H54 (cell line): ENCODE measurements around the gene GADL1.

Experiments
- DNase-seq: peaks from one replicate; pipeline ENCODE4 v3.0.0; 2011; ENCODE audit warnings: low spot score, mixed read lengths; ENCODE audit not compliant: insufficient read length
- FAIRE-seq: peaks from 3 replicates; lab custom pipeline; 2011; peaks lifted over from hg19 to GRCh38; lab: Jason Lieb, UNC
- POLR2A ChIP-seq: IDR thresholded peaks from 2 replicates; pipeline ENCODE4 v1.6.1; 2011; ENCODE audit warnings: low read depth, mild to moderate bottlenecking, low read length

Gene GADL1

GRCh38 chr3:30912301-30912700 is 17.8 kb upstream of the GADL1 start:
- FAIRE-seq (no peak), DNase-seq (no peak)
- no peak for TF ChIP-seq POLR2A

DNA sequence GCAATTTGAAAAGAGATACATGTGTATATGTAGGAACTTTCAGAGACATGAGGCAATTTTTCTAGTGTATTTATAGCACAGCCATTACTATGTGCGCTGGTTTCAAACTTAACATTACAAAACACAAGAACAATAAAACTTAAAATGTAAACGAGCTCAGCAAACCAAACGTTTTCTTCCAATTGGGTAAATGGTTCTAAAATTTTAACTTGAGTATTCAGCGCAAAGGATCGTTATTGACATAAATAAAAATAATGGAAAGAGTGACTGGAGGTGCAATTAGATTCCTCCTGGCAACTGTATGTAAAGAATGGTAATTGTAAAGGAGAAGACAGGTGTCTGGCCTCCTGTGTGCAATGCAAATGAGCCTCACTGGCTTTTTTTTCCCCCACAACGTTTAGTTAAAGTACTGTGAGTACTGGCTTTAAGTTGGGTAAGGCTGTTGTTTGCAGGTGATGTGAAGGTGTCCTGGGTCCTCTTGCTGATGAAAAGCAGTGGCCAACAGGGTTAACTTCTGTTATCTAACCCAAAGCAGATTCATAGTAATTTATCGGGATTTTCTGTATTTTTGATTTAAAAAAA is 14.1 kb upstream of the GADL1 start:
- no peak for TF ChIP-seq POLR2A
- FAIRE-seq (no peak), DNase-seq (no peak)

DNA sequence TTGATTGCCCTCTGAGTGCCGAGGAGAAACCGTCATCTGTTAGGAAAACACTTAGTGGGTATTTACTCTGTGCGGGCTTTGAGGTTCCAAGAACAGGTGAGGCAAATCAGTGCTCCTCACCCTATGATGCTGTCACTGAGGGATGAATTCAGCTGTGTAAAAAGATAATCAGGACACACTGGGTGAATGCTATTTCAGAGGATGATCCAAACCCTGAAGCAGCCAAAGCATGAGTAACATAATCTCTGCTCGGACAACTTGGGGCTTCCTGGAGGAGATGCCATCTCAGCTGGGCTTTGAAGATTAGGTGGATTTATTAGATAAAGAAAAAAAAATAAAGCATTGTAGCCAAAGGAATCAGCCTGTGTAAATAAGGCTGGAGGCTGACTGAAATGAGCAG is 10.5 kb upstream of the GADL1 start:
- FAIRE-seq: no peak

GRCh38 chr3:30895329-30895728 is 868 bp upstream of the GADL1 start:
- no peak for FAIRE-seq
- TF ChIP-seq POLR2A: no peak

More for the DNA sequence above, 10.5 kb upstream of the GADL1 start:
- no peak for TF ChIP-seq POLR2A
- no peak for DNase-seq

GRCh38 chr3:30893678-30894325 is 659 bp downstream of the GADL1 start:
- DNase-seq: no peak
- no peak for TF ChIP-seq POLR2A
- FAIRE-seq: no peak

More at GRCh38 chr3:30895329-30895728, 868 bp upstream of the GADL1 start:
- DNase-seq: no peak

DNA sequence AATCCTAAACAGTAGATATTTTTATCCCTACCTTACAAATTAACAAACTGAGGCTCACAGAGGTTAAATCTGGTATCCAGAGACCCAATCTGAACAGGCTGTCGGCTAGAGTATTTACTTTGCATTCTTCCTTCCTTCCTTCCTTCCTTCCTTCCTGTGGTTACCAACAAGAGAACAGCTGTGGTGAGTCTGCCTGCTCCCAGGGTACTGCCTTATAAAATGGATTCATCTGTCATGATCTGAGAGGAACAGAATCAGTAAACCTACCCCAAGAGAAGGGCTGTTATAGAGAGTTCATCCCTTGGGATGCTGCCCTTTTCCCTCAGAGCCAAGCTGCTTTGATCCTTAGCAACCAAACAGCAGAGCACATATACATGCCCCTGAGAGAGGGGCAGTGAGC is 3.6 kb downstream of the GADL1 start:
- no peak for TF ChIP-seq POLR2A
- FAIRE-seq (no peak), DNase-seq (no peak)

GRCh38 chr3:30886888-30887287 is 7.6 kb downstream of the GADL1 start:
- DNase-seq (no peak), FAIRE-seq (no peak)
- no peak for TF ChIP-seq POLR2A

GRCh38 chr3:30878862-30879261 is 15.6 kb downstream of the GADL1 start:
- DNase-seq: no peak
- no peak for FAIRE-seq
- no peak for TF ChIP-seq POLR2A

DNA sequence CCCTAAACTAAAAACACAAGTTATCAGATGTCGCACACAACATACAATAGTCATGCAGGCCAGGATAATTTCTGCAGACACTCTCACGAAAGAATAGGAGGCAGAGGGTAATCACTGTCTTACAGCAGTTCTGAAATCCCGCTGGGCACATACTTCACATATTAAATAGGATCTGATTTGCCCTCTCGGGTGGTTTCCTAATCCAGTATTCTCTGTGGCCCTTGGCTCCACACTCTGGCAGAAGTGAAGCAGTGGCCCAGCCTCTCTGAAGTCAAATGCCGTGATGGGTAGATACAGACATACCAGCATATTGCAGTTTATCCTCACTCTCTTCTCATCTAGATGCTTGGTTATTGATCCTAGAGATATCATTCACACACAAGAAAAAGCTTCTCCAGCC is 19.0 kb downstream of the GADL1 start:
- FAIRE-seq (no peak), DNase-seq (no peak)
- TF ChIP-seq POLR2A: no peak

- no peak for FAIRE-seq
- no peak for TF ChIP-seq POLR2A
- no peak for DNase-seq
These were observed 20.8 kb downstream of the GADL1 start for GRCh38 chr3:30873671-30874070.

DNA sequence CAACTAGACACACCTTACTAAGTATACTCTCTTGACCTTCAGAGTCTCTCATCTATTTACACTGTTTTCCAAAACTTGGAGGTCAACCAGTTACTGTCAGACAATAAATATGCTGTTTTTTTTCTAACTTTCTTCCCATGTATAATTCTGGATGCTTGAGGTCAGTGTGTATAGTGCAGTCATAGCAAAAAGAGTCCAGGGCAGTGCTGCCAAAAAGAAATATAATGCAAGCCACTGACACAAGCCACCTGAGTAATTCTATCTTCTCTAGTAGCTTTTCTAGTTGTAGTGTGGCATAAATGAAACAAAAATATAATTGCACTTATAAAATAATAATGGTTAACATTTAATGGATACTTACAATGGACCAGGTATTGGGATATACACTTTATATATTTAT is 21.6 kb downstream of the GADL1 start:
- no peak for FAIRE-seq
- no peak for DNase-seq
- no peak for TF ChIP-seq POLR2A

- FAIRE-seq (no peak), DNase-seq (no peak)
- TF ChIP-seq POLR2A: no peak
These were observed 22.7 kb downstream of the GADL1 start for GRCh38 chr3:30871720-30872119.

DNA sequence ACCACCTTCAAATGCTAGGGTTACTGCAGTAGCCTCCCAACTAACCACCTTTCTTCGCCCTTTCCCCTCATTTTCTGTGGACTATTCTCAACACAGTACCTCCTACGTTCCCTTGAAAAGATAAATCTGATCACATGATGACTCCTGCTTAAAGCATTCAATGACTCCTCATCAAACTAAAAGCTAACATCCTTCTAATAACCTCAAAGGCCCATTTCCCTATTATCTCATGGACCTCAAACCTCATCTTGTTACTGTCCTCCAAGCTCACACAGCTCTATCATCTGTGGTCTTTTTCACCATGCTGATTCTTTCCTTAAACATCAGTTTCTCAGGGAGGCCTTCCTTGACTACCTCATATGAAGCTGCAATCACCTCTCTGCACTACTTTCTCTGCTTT is 29.6 kb downstream of the GADL1 start:
- DNase-seq (no peak), FAIRE-seq (no peak)
- no peak for TF ChIP-seq POLR2A

GRCh38 chr3:30864132-30864531 is 30.3 kb downstream of the GADL1 start:
- no peak for FAIRE-seq
- no peak for TF ChIP-seq POLR2A

GRCh38 chr3:30862004-30862403 is 32.5 kb downstream of the GADL1 start:
- no peak for DNase-seq
- no peak for FAIRE-seq

More at GRCh38 chr3:30864132-30864531, 30.3 kb downstream of the GADL1 start:
- DNase-seq: no peak

GRCh38 chr3:30858894-30859389 is 35.5 kb downstream of the GADL1 start:
- FAIRE-seq: no peak

More at GRCh38 chr3:30862004-30862403, 32.5 kb downstream of the GADL1 start:
- no peak for TF ChIP-seq POLR2A

More at GRCh38 chr3:30858894-30859389, 35.5 kb downstream of the GADL1 start:
- no peak for TF ChIP-seq POLR2A
- DNase-seq: no peak
